Muscle of leg (tissue), 11 donors: ENCODE results near the gene MAPK11. TPM values are rescaled to one million over a fixed set of nuclear protein-coding genes. Genes with fewer than 3 reads are reported as not detected.

Experiments
- DNase-seq: peaks from one replicate; pipeline ENCODE4 v3.0.0; 2013
- H3K27ac ChIP-seq: one replicate; pipeline ENCODE4 v1.5.1; 2013; ENCODE audit warnings: mild to moderate bottlenecking, low read length, control low read depth
- H3K27me3 ChIP-seq: one replicate; pipeline ENCODE4 v1.6.1; 2013; ENCODE audit warnings: low read length; ENCODE audit not compliant: control insufficient read depth, insufficient read depth
- H3K36me3 ChIP-seq: one replicate; pipeline ENCODE4 v1.6.1; 2013; ENCODE audit warnings: low read length; ENCODE audit not compliant: control insufficient read depth, insufficient read depth
- H3K4me1 ChIP-seq: one replicate; pipeline ENCODE4 v1.6.1; 2013; ENCODE audit warnings: low read length; ENCODE audit not compliant: control insufficient read depth, insufficient read depth
- H3K4me3 ChIP-seq: one replicate; pipeline ENCODE4 v1.5.1; 2013; ENCODE audit warnings: low read length, control low read depth
- H3K9me3 ChIP-seq: replicated peaks from 2 replicates; pipeline ENCODE4 v1.6.1; 2013; ENCODE audit warnings: low read depth, low read length; ENCODE audit not compliant: control insufficient read depth
- WGBS: methylation state at CpG from one replicate; pipeline ENCODE4 v1.1.5; 2013; ENCODE audit warnings: missing lambda C conversion rate; ENCODE audit not compliant: insufficient coverage; 5-methylcytosine and 5-hydroxymethylcytosine counted together
- polyA plus RNA-seq, 8 donors: library from polyadenylated mRNA; unstranded; fragments of 120-200 nt; gene quantifications; one replicate each; pipeline versions ENCODE4 v1.2.1 to v1.2.3, GENCODE V29; 2013; ENCODE audit warnings: inconsistent platforms in 1 of 8, low replicate concordance in 1 of 8; ENCODE audit not compliant: insufficient read length in 8 of 8, insufficient read depth in 1 of 8
- total RNA-seq: library from RNA; stranded (reverse); fragments of 120-200 nt; gene quantifications from one replicate; pipeline ENCODE4 v1.2.4, GENCODE V29; 2013

Gene MAPK11
- total and polyA plus RNA-seq, 9 donors: 4.5 to 8.7 (median 6.8) TPM

- no peak for DNase-seq
- H3K36me3 ChIP-seq: peaks cover 33% of the 10 kb centered on the region
- H3K4me1 ChIP-seq: peaks cover 28% of the 10 kb centered on the region
- WGBS: 84% methylated on average over 6 of the region's 9 CpGs
- no peak overlapping the region for H3K27ac ChIP-seq
- H3K27me3 ChIP-seq: no peaks in the 10 kb centered on the region
- no peaks in the 10 kb centered on the region for H3K9me3 ChIP-seq
- H3K4me3 ChIP-seq: no peak overlapping the region
These were observed 31.4 kb downstream of the MAPK11 start for GRCh38 chr22:50238755-50239154.

DNA sequence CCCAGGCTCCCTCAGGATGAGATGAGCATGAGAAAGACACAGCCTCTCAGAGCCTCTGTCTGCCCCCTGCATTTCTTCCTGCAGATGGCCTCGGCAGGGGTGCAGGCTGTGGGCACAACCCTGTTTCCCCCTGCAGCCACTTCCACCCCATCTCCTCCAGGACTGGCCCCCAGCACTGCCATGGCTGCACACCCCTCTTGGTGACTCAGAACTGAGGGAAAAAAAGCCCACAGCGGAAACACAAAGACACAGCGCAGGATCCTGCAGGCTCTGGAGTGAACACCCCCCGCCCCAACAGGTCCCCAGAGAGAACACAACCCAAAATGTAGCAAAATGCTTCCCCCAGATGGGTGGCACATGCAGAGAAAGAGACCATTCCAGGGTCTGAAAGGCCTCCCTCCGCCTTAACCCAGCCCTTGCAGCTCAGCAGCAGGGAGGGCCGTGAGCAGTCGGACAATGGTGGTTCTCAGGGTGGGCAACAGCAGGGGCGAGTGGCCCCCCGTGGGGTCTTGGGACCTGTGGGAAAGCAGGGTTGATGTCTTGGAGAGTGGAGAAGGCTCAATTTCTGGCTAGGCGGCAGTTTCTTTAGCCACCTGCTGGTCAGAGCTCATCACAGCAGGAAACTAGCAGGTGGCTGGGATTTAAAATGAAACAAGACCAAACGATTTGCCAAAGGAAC is 33.3 kb downstream of the MAPK11 start:
- H3K4me1 ChIP-seq: peaks cover 11% of the 10 kb centered on the region
- H3K27ac ChIP-seq: no peak overlapping the region
- 60% methylated on average over 8 of the region's 11 CpGs for WGBS
- DNase-seq: no peak
- no peaks in the 10 kb centered on the region for H3K9me3 ChIP-seq
- H3K27me3 ChIP-seq: no peaks in the 10 kb centered on the region
- no peak overlapping the region for H3K4me3 ChIP-seq
- peaks cover 40% of the 10 kb centered on the region for H3K36me3 ChIP-seq

- no peaks in the 10 kb centered on the region for H3K9me3 ChIP-seq
- peaks cover 36% of the 10 kb centered on the region for H3K36me3 ChIP-seq
- H3K27ac ChIP-seq: no peak overlapping the region
- H3K4me3 ChIP-seq: no peak overlapping the region
- H3K27me3 ChIP-seq: no peaks in the 10 kb centered on the region
- WGBS: 94% methylated on average over 15 of the region's 18 CpGs
- no peak for DNase-seq
- peaks cover 2% of the 10 kb centered on the region for H3K4me1 ChIP-seq
These were observed 37.0 kb downstream of the MAPK11 start for GRCh38 chr22:50233223-50233622.

- H3K36me3 ChIP-seq: peaks cover 37% of the 10 kb centered on the region
- WGBS: 90% methylated on average over 18 of the region's 20 CpGs
- H3K27me3 ChIP-seq: no peaks in the 10 kb centered on the region
- H3K27ac ChIP-seq: no peak overlapping the region
- no peak for DNase-seq
- peaks cover 2% of the 10 kb centered on the region for H3K4me1 ChIP-seq
- no peaks in the 10 kb centered on the region for H3K9me3 ChIP-seq
- no peak overlapping the region for H3K4me3 ChIP-seq
These were observed 37.6 kb downstream of the MAPK11 start for GRCh38 chr22:50232481-50233151.

GRCh38 chr22:50229370-50229769 is 40.8 kb downstream of the MAPK11 start:
- H3K36me3 ChIP-seq: peaks cover 49% of the 10 kb centered on the region

DNA sequence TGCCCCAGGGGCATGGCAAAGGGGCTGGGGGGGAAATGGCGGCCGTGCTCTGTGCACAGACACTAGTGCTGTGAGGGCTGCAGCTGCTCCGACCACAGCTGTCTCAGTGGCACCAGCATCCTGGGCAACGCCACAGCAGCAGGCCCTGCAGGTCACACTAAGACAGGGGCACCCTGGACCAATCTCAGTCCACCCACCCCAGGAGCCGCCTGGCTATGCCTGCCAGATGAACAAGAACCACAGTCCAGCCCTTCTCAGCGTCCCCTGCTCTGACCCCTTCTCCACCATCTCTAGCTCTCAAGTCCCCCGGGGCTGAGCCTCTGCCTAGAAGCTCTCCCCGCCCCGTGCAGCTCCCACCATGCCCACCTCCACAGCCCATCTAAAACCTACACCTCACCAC is 41.8 kb downstream of the MAPK11 start:
- DNase-seq: no peak
- no peaks in the 10 kb centered on the region for H3K9me3 ChIP-seq
- H3K36me3 ChIP-seq: peaks cover 52% of the 10 kb centered on the region
- H3K4me1 ChIP-seq: peaks cover 4% of the 10 kb centered on the region
- H3K27me3 ChIP-seq: no peaks in the 10 kb centered on the region
- H3K27ac ChIP-seq: no peak overlapping the region
- 90% methylated on average over 7 of the region's 9 CpGs for WGBS
- H3K4me3 ChIP-seq: no peak overlapping the region

More at GRCh38 chr22:50229370-50229769, 40.8 kb downstream of the MAPK11 start:
- 93% methylated on average over 14 of the region's 16 CpGs for WGBS
- Histone ChIP-seq H3K4me1 (peaks cover 4% of the 10 kb centered on the region), H3K27ac (no peak overlapping the region), H3K27me3 (no peaks in the 10 kb centered on the region), H3K9me3 (no peaks in the 10 kb centered on the region), H3K4me3 (no peak overlapping the region)
- DNase-seq: no peak

DNA sequence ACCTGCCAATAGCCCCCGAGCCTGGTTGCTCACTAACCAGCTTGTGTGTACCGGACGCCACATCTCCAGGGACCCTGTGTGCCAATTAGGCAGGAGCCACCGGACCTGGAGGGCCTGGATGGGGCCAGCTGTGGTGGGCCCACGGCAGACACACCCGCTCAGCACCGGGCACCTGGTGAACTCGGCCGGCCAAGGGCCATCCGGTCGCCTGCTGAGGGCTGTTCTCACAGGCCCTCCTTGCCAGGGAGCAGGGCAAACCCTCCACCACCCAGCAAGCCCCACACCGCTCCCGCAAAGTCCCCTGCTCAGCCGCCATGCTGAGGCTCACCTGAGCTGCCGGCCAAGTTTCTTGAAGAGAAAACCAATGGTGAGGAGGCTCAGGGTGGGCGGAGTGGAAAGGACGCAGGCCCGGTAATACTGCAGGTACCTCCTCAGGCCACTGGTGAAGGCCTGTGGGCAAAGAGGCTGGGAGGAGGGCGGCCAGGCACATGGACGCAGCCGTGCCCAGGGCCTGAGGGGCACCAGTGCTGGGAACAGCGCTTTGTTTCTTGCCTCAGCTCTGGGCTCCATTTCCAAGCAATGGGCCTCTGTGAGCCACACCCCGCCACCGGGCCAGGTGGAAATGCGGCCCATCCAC is 42.5 kb downstream of the MAPK11 start:
- H3K27me3 ChIP-seq: no peaks in the 10 kb centered on the region
- peaks cover 4% of the 10 kb centered on the region for H3K4me1 ChIP-seq
- no peaks in the 10 kb centered on the region for H3K9me3 ChIP-seq
- H3K36me3 ChIP-seq: peaks cover 54% of the 10 kb centered on the region
- no peak overlapping the region for H3K4me3 ChIP-seq
- H3K27ac ChIP-seq: no peak overlapping the region
- 89% methylated on average over 20 of the region's 25 CpGs for WGBS
- no peak for DNase-seq

DNA sequence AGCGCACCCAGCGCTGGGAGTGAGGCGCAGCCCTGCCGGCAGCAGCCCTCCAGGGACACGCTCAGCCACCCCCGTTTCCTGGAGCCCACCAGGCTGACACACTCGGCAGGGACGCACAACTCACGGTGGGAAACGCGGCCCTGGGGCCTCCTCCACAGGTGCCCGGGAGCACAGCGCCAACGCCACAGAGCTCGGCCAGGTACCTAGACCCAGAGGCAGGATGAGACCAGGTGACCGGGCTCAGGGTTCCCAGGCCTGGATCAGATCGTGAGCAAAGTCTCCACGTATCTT is 43.4 kb downstream of the MAPK11 start:
- peaks cover 4% of the 10 kb centered on the region for H3K4me1 ChIP-seq
- H3K27me3 ChIP-seq: no peaks in the 10 kb centered on the region
- H3K27ac ChIP-seq: no peak overlapping the region
- H3K4me3 ChIP-seq: no peak overlapping the region
- no peaks in the 10 kb centered on the region for H3K9me3 ChIP-seq
- WGBS: 87% methylated on average over 18 of the region's 18 CpGs
- H3K36me3 ChIP-seq: peaks cover 63% of the 10 kb centered on the region
- no peak for DNase-seq

DNA sequence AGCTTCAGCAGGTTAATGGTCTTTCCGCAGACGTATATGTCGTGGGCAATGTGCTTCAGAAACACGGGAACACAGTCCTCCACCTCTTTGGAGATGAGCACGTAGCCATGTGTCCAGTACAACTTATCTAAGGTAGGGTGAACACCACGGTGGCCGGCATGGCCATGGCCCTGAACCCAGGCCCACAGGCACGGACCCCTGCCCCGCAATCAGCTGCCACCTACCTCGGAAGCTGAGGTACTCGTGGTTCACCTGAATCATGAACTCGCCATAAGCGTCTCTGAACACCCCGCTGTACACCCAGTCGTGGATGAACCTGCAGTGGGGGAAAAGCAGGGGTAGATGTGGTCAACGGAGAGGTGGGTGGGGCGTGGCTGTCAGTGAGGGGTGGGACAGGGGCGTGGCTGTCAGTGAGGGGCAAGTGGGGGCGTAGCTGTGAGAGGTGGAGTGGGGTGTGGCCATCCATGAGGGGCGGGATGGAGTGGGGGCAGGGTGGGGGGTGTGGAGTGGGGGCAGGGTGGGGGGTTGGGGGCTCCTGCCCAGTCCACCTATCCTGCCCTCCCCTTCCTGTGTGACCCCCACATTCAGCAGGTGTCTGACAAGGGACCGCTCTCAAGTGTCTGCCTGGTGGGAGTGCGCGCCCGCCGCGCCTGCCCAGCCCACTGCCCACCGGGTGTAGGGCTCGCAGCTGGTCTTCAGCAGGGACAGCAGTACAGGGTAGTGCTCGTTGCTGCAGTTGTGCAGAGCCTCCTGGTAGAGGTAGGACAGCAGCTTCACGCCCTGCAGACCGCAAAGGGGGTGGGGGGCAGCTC is 43.9 kb downstream of the MAPK11 start:
- Histone ChIP-seq H3K4me3 (no peak overlapping the region), H3K4me1 (peaks cover 4% of the 10 kb centered on the region), H3K36me3 (peaks cover 69% of the 10 kb centered on the region), H3K9me3 (no peaks in the 10 kb centered on the region), H3K27me3 (no peaks in the 10 kb centered on the region), H3K27ac (no peak overlapping the region)
- WGBS: 91% methylated on average over 27 of the region's 31 CpGs
- no peak for DNase-seq
